ENCODE measurements around the gene LRPPRC.
"Not testable (repeated sequence)": the region's sequence is repeated elsewhere in the genome, so short reads cannot be mapped to it uniquely, and the experiment has no call there.

The LRPPRC gene

DNA sequence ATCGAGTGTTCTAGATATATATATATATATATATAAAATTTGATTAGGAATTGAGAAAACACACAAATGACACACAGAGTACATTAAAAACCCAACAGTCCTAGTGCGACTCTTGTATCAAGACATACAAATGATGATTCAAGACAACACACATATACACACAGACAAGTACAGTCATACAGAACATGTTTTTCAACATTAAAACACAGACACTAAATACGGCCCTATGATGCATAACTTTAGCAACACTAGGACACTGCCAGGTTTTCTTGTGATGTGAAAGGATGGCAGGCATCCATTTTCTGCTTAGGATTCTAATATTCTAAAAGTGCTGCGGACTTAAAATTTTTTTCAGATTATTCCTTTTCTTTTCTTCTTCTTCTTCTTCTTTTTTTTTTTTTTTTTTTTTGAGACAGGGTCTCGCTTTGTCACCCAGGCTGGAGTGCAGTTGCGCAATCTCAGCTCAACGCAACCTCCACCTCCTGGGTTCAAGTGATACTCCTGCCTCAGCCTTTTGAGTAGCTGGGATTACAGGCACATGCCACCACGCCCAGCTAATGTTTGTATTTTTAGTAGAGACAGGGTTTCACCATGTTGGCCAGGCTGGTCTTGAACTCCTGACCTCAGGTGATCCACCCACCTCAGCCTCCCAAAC lies 84.5 kb downstream of the LRPPRC start:
- not testable (repeated sequence) for H3K4me3 ChIP-seq (ENCODE audit: low read length in 2 of 2); H3K27ac ChIP-seq (ENCODE audit: low read length)
- H3K36me3 ChIP-seq (ENCODE audit: control insufficient read depth in 2 of 2, insufficient read depth in 2 of 2, low read length in 2 of 2): peaks cover 8 to 23% of the 10 kb centered on the region in 2 donors

DNA sequence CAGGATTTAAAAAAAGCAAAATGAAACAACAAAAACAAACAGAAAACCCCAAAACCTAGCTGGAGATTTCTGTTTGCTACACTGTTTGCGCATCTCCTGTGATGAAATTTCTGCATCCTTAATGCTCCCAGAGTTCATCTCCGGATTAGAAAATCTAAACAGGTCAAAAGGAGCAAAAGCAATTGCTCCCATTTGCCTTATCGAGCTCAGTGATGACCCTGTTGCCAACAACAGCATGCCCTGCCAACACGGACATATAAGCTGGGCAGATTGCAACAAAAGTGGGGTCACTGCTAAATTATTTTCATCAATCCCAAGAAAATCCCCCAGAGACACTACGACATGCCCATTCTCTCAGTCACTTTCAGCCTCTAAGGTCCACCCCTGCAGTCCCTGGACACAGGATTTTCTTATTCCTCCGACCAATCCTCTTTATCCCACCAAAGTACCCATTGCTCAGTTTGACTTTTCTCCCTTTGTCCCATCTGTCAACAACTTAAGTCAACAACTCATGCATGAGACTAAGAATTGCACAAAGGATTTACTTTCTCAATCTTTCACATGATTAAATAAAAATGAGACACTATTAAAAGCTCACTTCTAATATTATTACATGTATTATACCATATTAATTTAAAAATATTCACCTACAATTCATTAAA lies 89.2 kb downstream of the LRPPRC start:
- H3K9ac ChIP-seq (ENCODE audit: low read length in 2 of 2): no peak overlapping the region
- H3K27me3 ChIP-seq (ENCODE audit: control insufficient read depth in 1 of 2, insufficient read depth in 2 of 2, low read length in 2 of 2): no peaks in the 10 kb centered on the region
- no peak overlapping the region for H3K4me3 ChIP-seq (ENCODE audit: low read length in 2 of 2)
- H3K4me1 ChIP-seq (ENCODE audit: control insufficient read depth, insufficient read depth, low read length): no peaks in the 10 kb centered on the region
- H3K36me3 ChIP-seq (ENCODE audit: control insufficient read depth in 2 of 2, insufficient read depth in 2 of 2, low read length in 2 of 2): peaks cover 10 to 16% of the 10 kb centered on the region in 2 donors
- no peaks in the 10 kb centered on the region for H3K9me3 ChIP-seq (ENCODE audit: control insufficient read depth in 2 of 2, low read length in 2 of 2)
- H3K27ac ChIP-seq (ENCODE audit: low read length): no peak overlapping the region

More for the DNA sequence above, 84.5 kb downstream of the LRPPRC start:
- not testable (repeated sequence) for H3K9me3 ChIP-seq (ENCODE audit: control insufficient read depth in 2 of 2, low read length in 2 of 2); H3K4me1 ChIP-seq (ENCODE audit: control insufficient read depth, insufficient read depth, low read length); H3K27me3 ChIP-seq (ENCODE audit: control insufficient read depth in 1 of 2, insufficient read depth in 2 of 2, low read length in 2 of 2); H3K9ac ChIP-seq (ENCODE audit: low read length in 2 of 2)

GRCh38 chr2:43905871-43906270 lies 89.9 kb downstream of the LRPPRC start:
- no peaks in the 10 kb centered on the region for H3K4me1 ChIP-seq (ENCODE audit: control insufficient read depth, insufficient read depth, low read length)
- H3K9me3 ChIP-seq (ENCODE audit: control insufficient read depth in 2 of 2, low read length in 2 of 2): no peaks in the 10 kb centered on the region
- no peaks in the 10 kb centered on the region for H3K27me3 ChIP-seq (ENCODE audit: control insufficient read depth in 1 of 2, insufficient read depth in 2 of 2, low read length in 2 of 2)
- H3K27ac ChIP-seq (ENCODE audit: low read length): no peak overlapping the region
- H3K4me3 ChIP-seq (ENCODE audit: low read length in 2 of 2): no peak overlapping the region
- peaks cover 10 to 20% of the 10 kb centered on the region in 2 donors for H3K36me3 ChIP-seq (ENCODE audit: control insufficient read depth in 2 of 2, insufficient read depth in 2 of 2, low read length in 2 of 2)
- H3K9ac ChIP-seq (ENCODE audit: low read length in 2 of 2): no peak overlapping the region

- H3K36me3 ChIP-seq (ENCODE audit: control insufficient read depth in 2 of 2, insufficient read depth in 2 of 2, low read length in 2 of 2): peaks cover 10 to 20% of the 10 kb centered on the region in 2 donors
- no peak overlapping the region for H3K4me3 ChIP-seq (ENCODE audit: low read length in 2 of 2)
- no peaks in the 10 kb centered on the region for H3K27me3 ChIP-seq (ENCODE audit: control insufficient read depth in 1 of 2, insufficient read depth in 2 of 2, low read length in 2 of 2)
- no peaks in the 10 kb centered on the region for H3K4me1 ChIP-seq (ENCODE audit: control insufficient read depth, insufficient read depth, low read length)
- H3K9me3 ChIP-seq (ENCODE audit: control insufficient read depth in 2 of 2, low read length in 2 of 2): no peaks in the 10 kb centered on the region
- no peak overlapping the region for H3K9ac ChIP-seq (ENCODE audit: low read length in 2 of 2)
- no peak overlapping the region for H3K27ac ChIP-seq (ENCODE audit: low read length)
These were observed 90.4 kb downstream of the LRPPRC start for GRCh38 chr2:43905371-43905803.

DNA sequence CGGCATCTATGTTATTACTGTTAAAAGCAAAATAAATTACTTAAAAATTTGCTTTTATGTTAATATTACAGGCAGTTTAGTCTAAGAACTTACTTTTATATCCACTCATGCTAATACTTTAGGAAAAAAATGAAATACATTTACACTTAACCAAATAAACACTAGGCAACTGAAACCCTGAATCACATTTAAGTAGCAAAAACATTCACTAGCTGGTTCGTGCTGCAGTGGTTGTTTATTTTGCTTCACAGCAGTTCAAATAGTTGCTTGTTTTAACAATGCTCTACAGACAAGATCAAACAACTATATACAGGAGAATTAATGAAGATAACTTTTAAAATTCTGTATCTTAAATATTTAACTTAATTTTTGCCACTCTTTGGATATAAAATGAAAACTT lies 96.2 kb downstream of the LRPPRC start:
- H3K27me3 ChIP-seq (ENCODE audit: control insufficient read depth in 1 of 2, insufficient read depth in 2 of 2, low read length in 2 of 2): no peaks in the 10 kb centered on the region
- H3K27ac ChIP-seq (ENCODE audit: low read length): no peak overlapping the region
- H3K4me1 ChIP-seq (ENCODE audit: control insufficient read depth, insufficient read depth, low read length): no peaks in the 10 kb centered on the region
- no peaks in the 10 kb centered on the region for H3K9me3 ChIP-seq (ENCODE audit: control insufficient read depth in 2 of 2, low read length in 2 of 2)
- no peak overlapping the region for H3K9ac ChIP-seq (ENCODE audit: low read length in 2 of 2)
- peaks cover 3 to 34% of the 10 kb centered on the region in 2 donors for H3K36me3 ChIP-seq (ENCODE audit: control insufficient read depth in 2 of 2, insufficient read depth in 2 of 2, low read length in 2 of 2)
- no peak overlapping the region for H3K4me3 ChIP-seq (ENCODE audit: low read length in 2 of 2)

- Histone ChIP-seq H3K27me3 (ENCODE audit: control insufficient read depth in 1 of 2, insufficient read depth in 2 of 2, low read length in 2 of 2) (no peaks in the 10 kb centered on the region), H3K9me3 (ENCODE audit: control insufficient read depth in 2 of 2, low read length in 2 of 2) (no peaks in the 10 kb centered on the region), H3K9ac (ENCODE audit: low read length in 2 of 2) (no peak overlapping the region), H3K36me3 (ENCODE audit: control insufficient read depth in 2 of 2, insufficient read depth in 2 of 2, low read length in 2 of 2) (peaks cover 3 to 36% of the 10 kb centered on the region in 2 donors), H3K4me1 (ENCODE audit: control insufficient read depth, insufficient read depth, low read length) (no peaks in the 10 kb centered on the region), H3K27ac (ENCODE audit: low read length) (no peak overlapping the region), H3K4me3 (ENCODE audit: low read length in 2 of 2) (no peak overlapping the region)
These were observed 96.9 kb downstream of the LRPPRC start for GRCh38 chr2:43898838-43899346.

DNA sequence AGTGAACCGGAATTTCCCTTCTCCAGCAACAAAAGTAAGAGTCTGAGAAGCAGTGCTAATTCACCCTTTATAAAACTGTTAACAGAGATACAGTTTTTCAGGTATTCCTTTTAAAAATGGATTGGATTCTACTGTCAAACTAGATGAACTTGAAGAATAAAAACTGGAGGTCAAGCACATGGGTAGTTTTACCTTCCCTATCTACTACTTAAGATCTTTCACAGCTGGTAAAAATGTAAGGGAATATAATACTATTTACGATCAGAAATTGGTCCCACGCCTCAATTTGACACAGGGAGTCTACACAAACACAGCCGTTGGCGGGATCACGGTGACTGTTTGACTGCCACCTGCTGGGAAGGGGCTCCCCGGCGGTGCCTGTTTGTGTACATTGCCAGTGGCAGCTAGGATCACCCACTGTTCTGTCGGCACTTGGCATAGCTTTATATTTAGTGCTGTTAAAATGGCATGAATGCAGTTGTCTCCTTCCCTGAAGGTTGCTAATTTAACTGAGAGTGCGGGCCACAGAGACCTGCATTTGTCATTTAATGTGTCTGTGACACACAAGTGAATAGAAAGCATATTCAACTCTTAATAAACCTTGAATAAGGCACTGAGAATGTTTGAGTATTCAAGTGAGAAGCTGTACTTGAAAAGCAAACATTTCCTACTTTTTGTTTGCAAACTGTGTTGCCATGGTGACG lies 97.5 kb downstream of the LRPPRC start:
- Histone ChIP-seq H3K9me3 (ENCODE audit: control insufficient read depth in 2 of 2, low read length in 2 of 2) (no peaks in the 10 kb centered on the region), H3K27me3 (ENCODE audit: control insufficient read depth in 1 of 2, insufficient read depth in 2 of 2, low read length in 2 of 2) (no peaks in the 10 kb centered on the region), H3K4me3 (ENCODE audit: low read length in 2 of 2) (no peak overlapping the region), H3K9ac (ENCODE audit: low read length in 2 of 2) (no peak overlapping the region), H3K27ac (ENCODE audit: low read length) (no peak overlapping the region), H3K4me1 (ENCODE audit: control insufficient read depth, insufficient read depth, low read length) (no peaks in the 10 kb centered on the region), H3K36me3 (ENCODE audit: control insufficient read depth in 2 of 2, insufficient read depth in 2 of 2, low read length in 2 of 2) (peaks cover 7 to 41% of the 10 kb centered on the region in 2 donors)

DNA sequence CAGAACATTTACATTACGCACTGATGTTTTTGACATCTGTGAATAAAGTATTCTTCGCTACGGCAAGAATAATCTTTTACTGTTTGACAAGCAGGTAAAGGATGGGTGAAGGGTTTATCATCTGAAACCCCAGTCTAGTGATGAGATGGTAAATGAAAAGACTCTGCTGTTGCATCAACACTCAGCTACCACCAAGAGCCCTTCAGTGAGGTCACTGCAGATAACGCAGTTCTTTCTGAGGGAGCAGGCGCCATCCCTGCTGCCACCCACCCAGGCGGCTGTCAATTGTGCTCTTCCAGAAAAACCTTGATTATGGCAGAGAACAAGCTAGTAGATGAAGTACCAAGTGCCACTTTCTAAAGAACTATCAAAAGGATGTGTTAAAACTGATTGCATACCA lies 98.3 kb downstream of the LRPPRC start:
- H3K27me3 ChIP-seq (ENCODE audit: control insufficient read depth in 1 of 2, insufficient read depth in 2 of 2, low read length in 2 of 2): no peaks in the 10 kb centered on the region
- H3K27ac ChIP-seq (ENCODE audit: low read length): no peak overlapping the region
- no peaks in the 10 kb centered on the region for H3K9me3 ChIP-seq (ENCODE audit: control insufficient read depth in 2 of 2, low read length in 2 of 2)
- H3K36me3 ChIP-seq (ENCODE audit: control insufficient read depth in 2 of 2, insufficient read depth in 2 of 2, low read length in 2 of 2): peaks cover 11 to 44% of the 10 kb centered on the region in 2 donors
- no peak overlapping the region for H3K9ac ChIP-seq (ENCODE audit: low read length in 2 of 2)
- H3K4me1 ChIP-seq (ENCODE audit: control insufficient read depth, insufficient read depth, low read length): no peaks in the 10 kb centered on the region
- H3K4me3 ChIP-seq (ENCODE audit: low read length in 2 of 2): no peak overlapping the region

- H3K27ac ChIP-seq (ENCODE audit: low read length): no peak overlapping the region
- H3K4me1 ChIP-seq (ENCODE audit: control insufficient read depth, insufficient read depth, low read length): no peaks in the 10 kb centered on the region
- no peak overlapping the region for H3K4me3 ChIP-seq (ENCODE audit: low read length in 2 of 2)
- H3K9ac ChIP-seq (ENCODE audit: low read length in 2 of 2): no peak overlapping the region
- no peaks in the 10 kb centered on the region for H3K9me3 ChIP-seq (ENCODE audit: control insufficient read depth in 2 of 2, low read length in 2 of 2)
- H3K36me3 ChIP-seq (ENCODE audit: control insufficient read depth in 2 of 2, insufficient read depth in 2 of 2, low read length in 2 of 2): peaks cover 17 to 49% of the 10 kb centered on the region in 2 donors
- no peaks in the 10 kb centered on the region for H3K27me3 ChIP-seq (ENCODE audit: control insufficient read depth in 1 of 2, insufficient read depth in 2 of 2, low read length in 2 of 2)
These were observed 98.9 kb downstream of the LRPPRC start for GRCh38 chr2:43896906-43897305.

GRCh38 chr2:43894743-43895142 lies 101.0 kb downstream of the LRPPRC start:
- Histone ChIP-seq H3K9me3 (ENCODE audit: control insufficient read depth in 2 of 2, low read length in 2 of 2) (no peaks in the 10 kb centered on the region), H3K4me3 (ENCODE audit: low read length in 2 of 2) (no peak overlapping the region), H3K27ac (ENCODE audit: low read length) (no peak overlapping the region), H3K9ac (ENCODE audit: low read length in 2 of 2) (no peak overlapping the region), H3K27me3 (ENCODE audit: control insufficient read depth in 1 of 2, insufficient read depth in 2 of 2, low read length in 2 of 2) (no peaks in the 10 kb centered on the region), H3K36me3 (ENCODE audit: control insufficient read depth in 2 of 2, insufficient read depth in 2 of 2, low read length in 2 of 2) (peaks cover 28 to 60% of the 10 kb centered on the region in 2 donors), H3K4me1 (ENCODE audit: control insufficient read depth, insufficient read depth, low read length) (no peaks in the 10 kb centered on the region)
